Measurements from ENCODE around the gene SNX15.

Gene SNX15

GRCh38 chr11:65066315-65066714 lies 39.1 kb downstream of the SNX15 start:
- no peaks in the 10 kb centered on the region for H3K79me2 ChIP-seq (ENCODE audit: insufficient read depth, low read length)
- H3K36me3 ChIP-seq (ENCODE audit: insufficient read depth, low read length), result no peaks in the 10 kb centered on the region; the same call in 1 of the 2 replicates
- no peak overlapping the region for H3K9ac ChIP-seq (ENCODE audit: low read length)
- H3K4me1 ChIP-seq (ENCODE audit: insufficient read depth, low read length, severe bottlenecking), result no peaks in the 10 kb centered on the region
- H3K4me3 ChIP-seq (ENCODE audit: low read depth, low read length, poor library complexity, severe bottlenecking), result no peak overlapping the region
- TF ChIP-seq CTCF (IDR thresholded peaks at IDR 0.05; ENCODE audit: low read length) (no peak), EZH2 (IDR thresholded peaks at IDR 0.05; ENCODE audit: borderline replicate concordance, low read length) (no peak)
- no peaks in the 10 kb centered on the region for H3F3A ChIP-seq (ENCODE audit: insufficient read depth, low read length)
- H3K27ac ChIP-seq (ENCODE audit: low read depth, low read length, poor library complexity, severe bottlenecking), result no peak overlapping the region
- no peak overlapping the region for H3K4me2 ChIP-seq (ENCODE audit: low read length)
- no peaks in the 10 kb centered on the region for H3K27me3 ChIP-seq (ENCODE audit: insufficient read depth, low read length)
- H3K9me3 ChIP-seq (ENCODE audit: low read length), result no peaks in the 10 kb centered on the region
- no peak overlapping the region for H2AFZ ChIP-seq (ENCODE audit: low read length)
- H4K20me1 ChIP-seq (ENCODE audit: insufficient read depth, low read length), result no peaks in the 10 kb centered on the region
- H3K9me2 ChIP-seq (ENCODE audit: low read depth, low read length), result no peaks in the 10 kb centered on the region

DNA sequence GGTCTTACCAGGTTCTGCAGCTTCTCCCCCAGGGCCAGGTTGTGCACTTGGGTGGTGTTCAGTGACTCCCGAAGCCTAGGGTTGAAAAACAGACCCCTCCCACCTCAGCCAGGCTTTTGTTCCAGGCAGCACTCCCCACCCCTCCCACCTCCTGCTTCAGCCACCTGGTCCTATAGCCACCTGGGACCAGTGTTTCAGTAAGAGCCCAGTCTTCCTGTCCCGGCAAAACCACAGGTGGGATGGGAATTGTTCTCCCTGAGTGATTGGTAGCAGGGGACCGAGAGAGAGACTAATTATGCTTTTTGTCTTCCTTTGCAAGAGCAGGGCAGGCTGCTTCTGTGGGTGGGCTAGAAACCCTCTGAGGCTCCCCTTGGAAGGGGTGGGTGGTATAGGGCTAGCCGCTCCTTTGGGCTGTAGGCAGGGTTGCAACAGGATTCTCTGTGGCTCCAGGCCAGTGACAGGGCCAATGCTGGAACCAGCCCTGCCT lies 39.6 kb downstream of the SNX15 start:
- no peak overlapping the region for H3K9ac ChIP-seq (ENCODE audit: low read length)
- H3K4me2 ChIP-seq (ENCODE audit: low read length), result no peak overlapping the region
- H3K79me2 ChIP-seq (ENCODE audit: insufficient read depth, low read length), result no peaks in the 10 kb centered on the region
- TF ChIP-seq EZH2 (IDR thresholded peaks at IDR 0.05; ENCODE audit: borderline replicate concordance, low read length), result no peak
- no peak for TF ChIP-seq CTCF (IDR thresholded peaks at IDR 0.05; ENCODE audit: low read length)
- H3K9me2 ChIP-seq (ENCODE audit: low read depth, low read length), result no peaks in the 10 kb centered on the region
- H3K4me1 ChIP-seq (ENCODE audit: insufficient read depth, low read length, severe bottlenecking), result peaks cover 4% of the 10 kb centered on the region
- H3K36me3 ChIP-seq (ENCODE audit: insufficient read depth, low read length), result no peaks in the 10 kb centered on the region; the same call in 1 of the 2 replicates
- H3F3A ChIP-seq (ENCODE audit: insufficient read depth, low read length), result no peaks in the 10 kb centered on the region
- no peak overlapping the region for H3K4me3 ChIP-seq (ENCODE audit: low read depth, low read length, poor library complexity, severe bottlenecking)
- H3K9me3 ChIP-seq (ENCODE audit: low read length), result no peaks in the 10 kb centered on the region
- no peaks in the 10 kb centered on the region for H3K27me3 ChIP-seq (ENCODE audit: insufficient read depth, low read length)
- no peak overlapping the region for H2AFZ ChIP-seq (ENCODE audit: low read length)
- H3K27ac ChIP-seq (ENCODE audit: low read depth, low read length, poor library complexity, severe bottlenecking), result no peak overlapping the region
- H4K20me1 ChIP-seq (ENCODE audit: insufficient read depth, low read length), result no peaks in the 10 kb centered on the region

DNA sequence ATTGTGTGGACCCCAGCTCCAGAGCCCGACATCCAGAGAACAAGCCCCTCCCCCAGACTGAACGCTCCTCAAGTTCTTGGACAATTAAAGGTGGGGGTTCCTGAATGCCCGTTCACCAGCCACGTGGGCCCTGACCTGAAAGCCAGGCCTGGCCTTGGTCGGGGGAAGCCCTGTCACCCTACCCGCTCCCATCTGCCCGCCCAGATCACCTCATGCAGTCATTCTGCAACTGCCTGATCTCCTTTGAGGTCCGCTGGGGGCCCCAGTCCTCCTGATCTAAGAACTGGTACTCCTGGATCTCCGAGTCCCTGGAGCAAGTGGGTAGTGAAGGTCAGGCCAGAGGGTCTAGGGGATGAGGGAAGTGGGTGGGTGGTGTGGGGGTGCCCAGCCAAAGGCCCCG lies 40.2 kb downstream of the SNX15 start:
- Histone ChIP-seq H3K9ac (ENCODE audit: low read length) (no peak overlapping the region), H3K9me3 (ENCODE audit: low read length) (no peaks in the 10 kb centered on the region), H3K9me2 (ENCODE audit: low read depth, low read length) (no peaks in the 10 kb centered on the region), H2AFZ (ENCODE audit: low read length) (no peak overlapping the region), H3F3A (ENCODE audit: insufficient read depth, low read length) (no peaks in the 10 kb centered on the region), H3K27me3 (ENCODE audit: insufficient read depth, low read length) (no peaks in the 10 kb centered on the region), H4K20me1 (ENCODE audit: insufficient read depth, low read length) (no peaks in the 10 kb centered on the region), H3K36me3 (ENCODE audit: insufficient read depth, low read length) (no peaks in the 10 kb centered on the region; the same call in 1 of the 2 replicates), H3K27ac (ENCODE audit: low read depth, low read length, poor library complexity, severe bottlenecking) (no peak overlapping the region), H3K79me2 (ENCODE audit: insufficient read depth, low read length) (no peaks in the 10 kb centered on the region), H3K4me3 (ENCODE audit: low read depth, low read length, poor library complexity, severe bottlenecking) (no peak overlapping the region), H3K4me1 (ENCODE audit: insufficient read depth, low read length, severe bottlenecking) (peaks cover 10% of the 10 kb centered on the region), H3K4me2 (ENCODE audit: low read length) (no peak overlapping the region)
- TF ChIP-seq CTCF (IDR thresholded peaks at IDR 0.05; ENCODE audit: low read length) (no peak), EZH2 (IDR thresholded peaks at IDR 0.05; ENCODE audit: borderline replicate concordance, low read length) (no peak)

Measured in OCI-LY1 (cell line).